PFSK-1 (cell line): ENCODE results near the gene PRKAR1B.

Experiments used
- POLR2AphosphoS5 ChIP-seq: IDR thresholded peaks from 2 replicates; pipeline ENCODE4 v1.6.1; 2012; ENCODE audit warnings: low read depth, mild to moderate bottlenecking, control low read depth, low read length, moderate library complexity
- SIN3A ChIP-seq: IDR thresholded peaks from 2 replicates; pipeline ENCODE4 v1.6.1; 2012; ENCODE audit warnings: mild to moderate bottlenecking, low read length, moderate library complexity, borderline replicate concordance; ENCODE audit not compliant: insufficient read depth
- TAF1 ChIP-seq: IDR thresholded peaks from 2 replicates; pipeline ENCODE4 v1.6.1; 2012; ENCODE audit warnings: low read length, control low read depth, borderline replicate concordance; ENCODE audit not compliant: insufficient read depth
- TF ChIP-seq, protein P1 (sequence below), 2 experiments: IDR thresholded peaks; 2 replicates each; pipeline versions ENCODE4 v1.6.1 to v1.8.0; 2011 to 2012; ENCODE audit warnings: low read depth in 2 of 2, low read length in 2 of 2, control low read depth in 1 of 2, inconsistent platforms in 1 of 2, mild to moderate bottlenecking in 1 of 2, moderate library complexity in 1 of 2; ENCODE audit not compliant: insufficient read depth in 1 of 2

DNA sequence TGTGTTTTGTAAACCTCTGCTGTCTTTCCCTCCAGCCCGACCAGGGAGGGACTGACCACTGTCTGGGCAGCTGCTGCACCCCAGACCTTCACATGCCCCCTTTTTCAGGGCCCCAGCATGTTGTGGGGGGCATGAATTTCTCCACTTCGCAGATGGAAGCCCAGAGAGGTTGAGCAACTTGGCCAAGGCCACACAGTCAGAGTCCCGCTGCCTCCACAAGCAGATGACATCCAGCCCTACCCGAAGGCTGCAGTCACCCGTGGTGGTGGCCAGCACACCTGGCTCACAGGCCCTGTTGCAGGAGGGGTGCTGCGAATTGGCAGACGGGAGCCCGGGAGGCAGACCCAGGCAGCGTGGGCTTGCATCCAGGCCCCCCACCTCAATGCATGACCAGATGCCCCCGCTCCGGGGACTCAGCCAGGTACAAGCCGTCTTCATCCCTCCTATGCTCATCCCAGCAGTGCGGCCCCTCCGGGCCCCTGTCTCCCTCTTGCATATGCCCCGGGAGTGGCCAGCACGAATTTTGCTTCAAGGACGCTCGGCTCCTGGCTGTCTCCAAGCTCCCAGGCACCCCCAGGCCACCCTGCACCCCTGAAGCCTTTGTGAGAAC is 171.4 kb downstream of the PRKAR1B start:
- TF ChIP-seq POLR2AphosphoS5 (no peak), TAF1 (no peak), SIN3A (no peak)
- TF ChIP-seq, protein P1, sequence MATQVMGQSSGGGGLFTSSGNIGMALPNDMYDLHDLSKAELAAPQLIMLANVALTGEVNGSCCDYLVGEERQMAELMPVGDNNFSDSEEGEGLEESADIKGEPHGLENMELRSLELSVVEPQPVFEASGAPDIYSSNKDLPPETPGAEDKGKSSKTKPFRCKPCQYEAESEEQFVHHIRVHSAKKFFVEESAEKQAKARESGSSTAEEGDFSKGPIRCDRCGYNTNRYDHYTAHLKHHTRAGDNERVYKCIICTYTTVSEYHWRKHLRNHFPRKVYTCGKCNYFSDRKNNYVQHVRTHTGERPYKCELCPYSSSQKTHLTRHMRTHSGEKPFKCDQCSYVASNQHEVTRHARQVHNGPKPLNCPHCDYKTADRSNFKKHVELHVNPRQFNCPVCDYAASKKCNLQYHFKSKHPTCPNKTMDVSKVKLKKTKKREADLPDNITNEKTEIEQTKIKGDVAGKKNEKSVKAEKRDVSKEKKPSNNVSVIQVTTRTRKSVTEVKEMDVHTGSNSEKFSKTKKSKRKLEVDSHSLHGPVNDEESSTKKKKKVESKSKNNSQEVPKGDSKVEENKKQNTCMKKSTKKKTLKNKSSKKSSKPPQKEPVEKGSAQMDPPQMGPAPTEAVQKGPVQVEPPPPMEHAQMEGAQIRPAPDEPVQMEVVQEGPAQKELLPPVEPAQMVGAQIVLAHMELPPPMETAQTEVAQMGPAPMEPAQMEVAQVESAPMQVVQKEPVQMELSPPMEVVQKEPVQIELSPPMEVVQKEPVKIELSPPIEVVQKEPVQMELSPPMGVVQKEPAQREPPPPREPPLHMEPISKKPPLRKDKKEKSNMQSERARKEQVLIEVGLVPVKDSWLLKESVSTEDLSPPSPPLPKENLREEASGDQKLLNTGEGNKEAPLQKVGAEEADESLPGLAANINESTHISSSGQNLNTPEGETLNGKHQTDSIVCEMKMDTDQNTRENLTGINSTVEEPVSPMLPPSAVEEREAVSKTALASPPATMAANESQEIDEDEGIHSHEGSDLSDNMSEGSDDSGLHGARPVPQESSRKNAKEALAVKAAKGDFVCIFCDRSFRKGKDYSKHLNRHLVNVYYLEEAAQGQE (IDR thresholded peaks at IDR 0.05; ENCODE audit: insufficient read depth in 1 of 2, low read depth in 2 of 2, low read length in 2 of 2), result no peak
